Measurements from ENCODE around the gene CHAF1A.

DNA sequence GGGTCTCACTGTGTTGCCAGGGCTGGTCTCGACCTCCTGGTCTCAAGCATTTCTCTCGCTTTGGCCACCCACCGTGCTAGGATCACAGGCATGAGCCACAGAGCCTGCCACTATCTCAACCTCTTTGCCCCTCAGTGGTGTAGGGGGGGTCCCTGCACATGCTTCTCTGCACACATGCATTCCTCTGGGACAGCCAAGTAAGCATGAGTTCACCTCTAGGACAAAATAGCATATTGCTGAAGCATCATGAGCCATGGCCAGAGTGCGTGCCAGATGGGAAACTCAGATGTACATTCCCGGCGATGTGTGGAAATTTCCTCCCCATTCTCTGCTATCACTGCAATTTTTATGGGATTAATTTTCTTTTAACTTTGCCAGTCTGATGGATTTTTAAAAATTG is 23.1 kb downstream of the CHAF1A start:
- no peak for TF ChIP-seq MXI1 (conservative IDR thresholded peaks at IDR 0.05; ENCODE audit: poor library complexity, severe bottlenecking)
- TF ChIP-seq, protein P1, sequence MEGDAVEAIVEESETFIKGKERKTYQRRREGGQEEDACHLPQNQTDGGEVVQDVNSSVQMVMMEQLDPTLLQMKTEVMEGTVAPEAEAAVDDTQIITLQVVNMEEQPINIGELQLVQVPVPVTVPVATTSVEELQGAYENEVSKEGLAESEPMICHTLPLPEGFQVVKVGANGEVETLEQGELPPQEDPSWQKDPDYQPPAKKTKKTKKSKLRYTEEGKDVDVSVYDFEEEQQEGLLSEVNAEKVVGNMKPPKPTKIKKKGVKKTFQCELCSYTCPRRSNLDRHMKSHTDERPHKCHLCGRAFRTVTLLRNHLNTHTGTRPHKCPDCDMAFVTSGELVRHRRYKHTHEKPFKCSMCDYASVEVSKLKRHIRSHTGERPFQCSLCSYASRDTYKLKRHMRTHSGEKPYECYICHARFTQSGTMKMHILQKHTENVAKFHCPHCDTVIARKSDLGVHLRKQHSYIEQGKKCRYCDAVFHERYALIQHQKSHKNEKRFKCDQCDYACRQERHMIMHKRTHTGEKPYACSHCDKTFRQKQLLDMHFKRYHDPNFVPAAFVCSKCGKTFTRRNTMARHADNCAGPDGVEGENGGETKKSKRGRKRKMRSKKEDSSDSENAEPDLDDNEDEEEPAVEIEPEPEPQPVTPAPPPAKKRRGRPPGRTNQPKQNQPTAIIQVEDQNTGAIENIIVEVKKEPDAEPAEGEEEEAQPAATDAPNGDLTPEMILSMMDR (IDR thresholded peaks at IDR 0.05; ENCODE audit: poor library complexity, severe bottlenecking), result no peak
